ENCODE measurements around the gene RGS5. TPM values are rescaled to one million over a fixed set of nuclear protein-coding genes. Genes with fewer than 3 reads are reported as not detected.

RGS5 gene, protein sequence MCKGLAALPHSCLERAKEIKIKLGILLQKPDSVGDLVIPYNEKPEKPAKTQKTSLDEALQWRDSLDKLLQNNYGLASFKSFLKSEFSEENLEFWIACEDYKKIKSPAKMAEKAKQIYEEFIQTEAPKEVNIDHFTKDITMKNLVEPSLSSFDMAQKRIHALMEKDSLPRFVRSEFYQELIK
- 2.8 and 5.6 TPM in 2 replicates for total RNA-seq

DNA sequence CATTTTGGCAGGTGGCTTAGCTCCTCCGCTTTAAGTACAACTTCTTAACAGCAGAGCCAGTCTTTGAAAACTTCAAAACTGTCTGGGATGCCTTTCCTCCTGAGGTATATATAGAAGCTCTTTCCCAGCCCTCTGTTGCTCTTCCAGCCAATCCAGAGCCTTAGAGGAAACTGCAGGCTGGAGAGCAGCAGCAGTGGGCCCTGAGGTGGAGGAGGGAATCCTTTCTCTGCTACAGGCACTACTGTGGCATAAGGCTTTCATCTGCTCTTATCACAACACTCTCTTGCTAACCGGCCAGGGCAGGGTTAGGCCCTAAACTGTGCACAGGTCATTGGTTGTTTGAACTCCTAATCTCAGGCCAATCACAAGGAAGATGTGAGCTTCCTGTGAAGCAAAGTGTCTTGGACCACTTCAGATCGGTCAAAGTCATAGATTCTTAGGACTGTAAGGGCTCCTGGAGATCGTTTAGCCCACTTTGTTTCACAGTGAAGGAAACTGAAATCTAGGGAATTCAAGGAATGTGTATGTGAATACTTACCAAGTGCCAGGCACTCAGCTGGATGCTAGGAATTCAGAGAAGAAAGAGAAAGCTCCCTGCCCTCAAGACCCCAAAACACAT, at the start of gene RGS5:
Gene RGS5 (minus strand): TSS at position 84 of the 619 bp plus-strand sequence. CDS start 81 bp downstream, at position 3.

Other genes with a start within 250 kb of the RGS5 start
- gene RGS4, start 133.6 kb downstream of the RGS5 start, total RNA-seq, result 2.7 and 12.6 TPM in 2 replicates
- 0.09 and 1.6 TPM in 2 replicates for gene NUF2, start 119.0 kb upstream of the RGS5 start, total RNA-seq